Measurements from ENCODE around the gene GINS3. TPM values are rescaled to one million over a fixed set of nuclear protein-coding genes. Genes with fewer than 3 reads are reported as not detected.

GINS3 gene
- total and polyA plus RNA-seq, 2 experiments from 2014 or later = 8.8 to 17.8 TPM

DNA sequence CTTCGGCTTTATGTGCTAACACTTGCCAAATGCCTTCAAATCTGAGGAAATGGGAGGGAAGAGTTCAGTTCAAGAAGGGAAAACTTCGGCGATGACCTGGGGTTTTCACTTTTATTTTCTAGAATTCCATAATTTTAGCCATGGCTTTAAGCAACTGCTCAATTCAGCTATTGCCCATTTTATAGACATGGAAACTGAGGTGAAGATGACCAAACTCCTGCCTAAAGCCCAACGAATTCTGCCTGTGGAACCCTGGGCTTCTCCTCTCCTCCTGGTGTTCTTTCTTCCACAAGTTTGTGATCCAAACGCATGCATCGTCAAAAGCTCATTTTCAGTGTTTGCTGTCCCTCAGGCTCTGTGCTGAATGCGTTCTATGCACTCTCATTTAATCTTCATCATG lies 58.3 kb downstream of the GINS3 start:
- Histone ChIP-seq H3K9me2 (ENCODE audit: insufficient read depth) (no peaks in the 10 kb centered on the region), H3K27me3 (ENCODE audit: insufficient read depth) (no peaks in the 10 kb centered on the region), H3K79me2 (replicated peaks; ENCODE audit: insufficient read depth) (no peaks in the 10 kb centered on the region), H3K4me2 (no peak overlapping the region), H3K36me3 (ENCODE audit: insufficient read depth) (no peaks in the 10 kb centered on the region), H2AFZ (no peak overlapping the region), H4K20me1 (replicated peaks; ENCODE audit: insufficient read depth) (no peaks in the 10 kb centered on the region), H3F3A (replicated peaks; ENCODE audit: low read depth) (no peaks in the 10 kb centered on the region), H3K4me3 (no peak overlapping the region), H3K4me1 (ENCODE audit: insufficient read depth) (no peaks in the 10 kb centered on the region), H3K27ac (ENCODE audit: low read depth) (no peak overlapping the region)
- ATAC-seq (no peak), DNase-seq (ENCODE audit: low spot score) (no peak)
- peaks cover 2% of the 10 kb centered on the region for H3K27me3 Mint-ChIP-seq (ENCODE audit: insufficient read depth, low read depth, poor library complexity)
- H3K27ac Mint-ChIP-seq = no peak overlapping the region
- H3K9me3 Mint-ChIP-seq = no peaks in the 10 kb centered on the region
- no peaks in the 10 kb centered on the region for H3K4me1 Mint-ChIP-seq
- H3K36me3 Mint-ChIP-seq (ENCODE audit: low read depth) = no peaks in the 10 kb centered on the region
- H3K4me3 Mint-ChIP-seq = no peak overlapping the region
- TF ChIP-seq, protein P1, sequence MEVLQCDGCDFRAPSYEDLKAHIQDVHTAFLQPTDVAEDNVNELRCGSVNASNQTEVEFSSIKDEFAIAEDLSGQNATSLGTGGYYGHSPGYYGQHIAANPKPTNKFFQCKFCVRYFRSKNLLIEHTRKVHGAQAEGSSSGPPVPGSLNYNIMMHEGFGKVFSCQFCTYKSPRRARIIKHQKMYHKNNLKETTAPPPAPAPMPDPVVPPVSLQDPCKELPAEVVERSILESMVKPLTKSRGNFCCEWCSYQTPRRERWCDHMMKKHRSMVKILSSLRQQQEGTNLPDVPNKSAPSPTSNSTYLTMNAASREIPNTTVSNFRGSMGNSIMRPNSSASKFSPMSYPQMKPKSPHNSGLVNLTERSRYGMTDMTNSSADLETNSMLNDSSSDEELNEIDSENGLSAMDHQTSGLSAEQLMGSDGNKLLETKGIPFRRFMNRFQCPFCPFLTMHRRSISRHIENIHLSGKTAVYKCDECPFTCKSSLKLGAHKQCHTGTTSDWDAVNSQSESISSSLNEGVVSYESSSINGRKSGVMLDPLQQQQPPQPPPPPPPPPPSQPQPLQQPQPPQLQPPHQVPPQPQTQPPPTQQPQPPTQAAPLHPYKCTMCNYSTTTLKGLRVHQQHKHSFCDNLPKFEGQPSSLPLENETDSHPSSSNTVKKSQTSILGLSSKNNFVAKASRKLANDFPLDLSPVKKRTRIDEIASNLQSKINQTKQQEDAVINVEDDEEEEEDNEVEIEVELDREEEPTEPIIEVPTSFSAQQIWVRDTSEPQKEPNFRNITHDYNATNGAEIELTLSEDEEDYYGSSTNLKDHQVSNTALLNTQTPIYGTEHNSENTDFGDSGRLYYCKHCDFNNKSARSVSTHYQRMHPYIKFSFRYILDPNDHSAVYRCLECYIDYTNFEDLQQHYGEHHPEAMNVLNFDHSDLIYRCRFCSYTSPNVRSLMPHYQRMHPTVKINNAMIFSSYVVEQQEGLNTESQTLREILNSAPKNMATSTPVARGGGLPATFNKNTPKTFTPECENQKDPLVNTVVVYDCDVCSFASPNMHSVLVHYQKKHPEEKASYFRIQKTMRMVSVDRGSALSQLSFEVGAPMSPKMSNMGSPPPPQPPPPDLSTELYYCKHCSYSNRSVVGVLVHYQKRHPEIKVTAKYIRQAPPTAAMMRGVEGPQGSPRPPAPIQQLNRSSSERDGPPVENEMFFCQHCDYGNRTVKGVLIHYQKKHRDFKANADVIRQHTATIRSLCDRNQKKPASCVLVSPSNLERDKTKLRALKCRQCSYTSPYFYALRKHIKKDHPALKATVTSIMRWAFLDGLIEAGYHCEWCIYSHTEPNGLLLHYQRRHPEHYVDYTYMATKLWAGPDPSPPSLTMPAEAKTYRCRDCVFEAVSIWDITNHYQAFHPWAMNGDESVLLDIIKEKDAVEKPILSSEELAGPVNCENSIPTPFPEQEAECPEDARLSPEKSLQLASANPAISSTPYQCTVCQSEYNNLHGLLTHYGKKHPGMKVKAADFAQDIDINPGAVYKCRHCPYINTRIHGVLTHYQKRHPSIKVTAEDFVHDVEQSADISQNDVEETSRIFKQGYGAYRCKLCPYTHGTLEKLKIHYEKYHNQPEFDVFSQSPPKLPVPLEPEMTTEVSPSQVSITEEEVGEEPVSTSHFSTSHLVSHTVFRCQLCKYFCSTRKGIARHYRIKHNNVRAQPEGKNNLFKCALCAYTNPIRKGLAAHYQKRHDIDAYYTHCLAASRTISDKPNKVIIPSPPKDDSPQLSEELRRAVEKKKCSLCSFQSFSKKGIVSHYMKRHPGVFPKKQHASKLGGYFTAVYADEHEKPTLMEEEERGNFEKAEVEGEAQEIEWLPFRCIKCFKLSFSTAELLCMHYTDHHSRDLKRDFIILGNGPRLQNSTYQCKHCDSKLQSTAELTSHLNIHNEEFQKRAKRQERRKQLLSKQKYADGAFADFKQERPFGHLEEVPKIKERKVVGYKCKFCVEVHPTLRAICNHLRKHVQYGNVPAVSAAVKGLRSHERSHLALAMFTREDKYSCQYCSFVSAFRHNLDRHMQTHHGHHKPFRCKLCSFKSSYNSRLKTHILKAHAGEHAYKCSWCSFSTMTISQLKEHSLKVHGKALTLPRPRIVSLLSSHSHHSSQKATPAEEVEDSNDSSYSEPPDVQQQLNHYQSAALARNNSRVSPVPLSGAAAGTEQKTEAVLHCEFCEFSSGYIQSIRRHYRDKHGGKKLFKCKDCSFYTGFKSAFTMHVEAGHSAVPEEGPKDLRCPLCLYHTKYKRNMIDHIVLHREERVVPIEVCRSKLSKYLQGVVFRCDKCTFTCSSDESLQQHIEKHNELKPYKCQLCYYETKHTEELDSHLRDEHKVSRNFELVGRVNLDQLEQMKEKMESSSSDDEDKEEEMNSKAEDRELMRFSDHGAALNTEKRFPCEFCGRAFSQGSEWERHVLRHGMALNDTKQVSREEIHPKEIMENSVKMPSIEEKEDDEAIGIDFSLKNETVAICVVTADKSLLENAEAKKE (CRISPR knock-in tag; IDR thresholded peaks at IDR 0.05) = no peak
- TF ChIP-seq, protein P2, sequence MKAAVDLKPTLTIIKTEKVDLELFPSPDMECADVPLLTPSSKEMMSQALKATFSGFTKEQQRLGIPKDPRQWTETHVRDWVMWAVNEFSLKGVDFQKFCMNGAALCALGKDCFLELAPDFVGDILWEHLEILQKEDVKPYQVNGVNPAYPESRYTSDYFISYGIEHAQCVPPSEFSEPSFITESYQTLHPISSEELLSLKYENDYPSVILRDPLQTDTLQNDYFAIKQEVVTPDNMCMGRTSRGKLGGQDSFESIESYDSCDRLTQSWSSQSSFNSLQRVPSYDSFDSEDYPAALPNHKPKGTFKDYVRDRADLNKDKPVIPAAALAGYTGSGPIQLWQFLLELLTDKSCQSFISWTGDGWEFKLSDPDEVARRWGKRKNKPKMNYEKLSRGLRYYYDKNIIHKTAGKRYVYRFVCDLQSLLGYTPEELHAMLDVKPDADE (IDR thresholded peaks at IDR 0.05) = no peak
- no peak for TF ChIP-seq EZH2 (IDR thresholded peaks at IDR 0.05; ENCODE audit: low read depth, unreplicated experiment)
- TF ChIP-seq, protein P3, sequence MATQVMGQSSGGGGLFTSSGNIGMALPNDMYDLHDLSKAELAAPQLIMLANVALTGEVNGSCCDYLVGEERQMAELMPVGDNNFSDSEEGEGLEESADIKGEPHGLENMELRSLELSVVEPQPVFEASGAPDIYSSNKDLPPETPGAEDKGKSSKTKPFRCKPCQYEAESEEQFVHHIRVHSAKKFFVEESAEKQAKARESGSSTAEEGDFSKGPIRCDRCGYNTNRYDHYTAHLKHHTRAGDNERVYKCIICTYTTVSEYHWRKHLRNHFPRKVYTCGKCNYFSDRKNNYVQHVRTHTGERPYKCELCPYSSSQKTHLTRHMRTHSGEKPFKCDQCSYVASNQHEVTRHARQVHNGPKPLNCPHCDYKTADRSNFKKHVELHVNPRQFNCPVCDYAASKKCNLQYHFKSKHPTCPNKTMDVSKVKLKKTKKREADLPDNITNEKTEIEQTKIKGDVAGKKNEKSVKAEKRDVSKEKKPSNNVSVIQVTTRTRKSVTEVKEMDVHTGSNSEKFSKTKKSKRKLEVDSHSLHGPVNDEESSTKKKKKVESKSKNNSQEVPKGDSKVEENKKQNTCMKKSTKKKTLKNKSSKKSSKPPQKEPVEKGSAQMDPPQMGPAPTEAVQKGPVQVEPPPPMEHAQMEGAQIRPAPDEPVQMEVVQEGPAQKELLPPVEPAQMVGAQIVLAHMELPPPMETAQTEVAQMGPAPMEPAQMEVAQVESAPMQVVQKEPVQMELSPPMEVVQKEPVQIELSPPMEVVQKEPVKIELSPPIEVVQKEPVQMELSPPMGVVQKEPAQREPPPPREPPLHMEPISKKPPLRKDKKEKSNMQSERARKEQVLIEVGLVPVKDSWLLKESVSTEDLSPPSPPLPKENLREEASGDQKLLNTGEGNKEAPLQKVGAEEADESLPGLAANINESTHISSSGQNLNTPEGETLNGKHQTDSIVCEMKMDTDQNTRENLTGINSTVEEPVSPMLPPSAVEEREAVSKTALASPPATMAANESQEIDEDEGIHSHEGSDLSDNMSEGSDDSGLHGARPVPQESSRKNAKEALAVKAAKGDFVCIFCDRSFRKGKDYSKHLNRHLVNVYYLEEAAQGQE (IDR thresholded peaks at IDR 0.05; ENCODE audit: unreplicated experiment) = no peak
- TF ChIP-seq NANOG (IDR thresholded peaks at IDR 0.05; ENCODE audit: borderline replicate concordance) = no peak
- TF ChIP-seq ZNF331 (CRISPR knock-in tag; IDR thresholded peaks at IDR 0.05; ENCODE audit: low read depth) = no peak
- no peak for TF ChIP-seq JUNB (IDR thresholded peaks at IDR 0.05; ENCODE audit: unreplicated experiment)
- TF ChIP-seq EZH2phosphoT487 (IDR thresholded peaks at IDR 0.05; ENCODE audit: unreplicated experiment) = no peak
- no peak for TF ChIP-seq STAT1 (IDR thresholded peaks at IDR 0.05; ENCODE audit: unreplicated experiment)
- TF ChIP-seq CREB1 (CRISPR knock-in tag; IDR thresholded peaks at IDR 0.05; ENCODE audit: low read depth) = no peak

Measured in GM23338 (cell line).